ENCODE measurements around the gene MAPK8IP1. TPM values are rescaled to one million over a fixed set of nuclear protein-coding genes. Genes with fewer than 3 reads are reported as not detected.

The MAPK8IP1 gene
- 11.1 and 12.7 TPM in 2 replicates for total RNA-seq (2014; rRNA removed; shearing (Covaris generic))

GRCh38 chr11:45885274-45885920 is at the start of gene MAPK8IP1:
MAPK8IP1 (plus strand) TSS chr11:45885651; CDS start chr11:45885821, 170 bp downstream.

GRCh38 chr11:45846974-45847910 is 38.2 kb upstream of the MAPK8IP1 start, which contains the start of gene CRY2:
CRY2 (plus strand) TSS chr11:45847475; CDS start chr11:45847491, 16 bp downstream.

GRCh38 chr11:45906965-45907611 is 21.6 kb downstream of the MAPK8IP1 start, which contains the start of gene FREY1:
FREY1 (minus strand) TSS chr11:45907271; CDS start chr11:45907245, 26 bp downstream.

GRCh38 chr11:45917623-45918330 is 32.3 kb downstream of the MAPK8IP1 start, which contains the start of gene PEX16:
PEX16 (minus strand) TSS chr11:45917877; CDS start chr11:45917811, 66 bp downstream.

GRCh38 chr11:45922425-45923082 is 37.1 kb downstream of the MAPK8IP1 start, which contains the start of gene LARGE2:
LARGE2 (plus strand) TSS chr11:45922656; CDS start chr11:45922883, 227 bp downstream.

Other genes with a start within 250 kb of the MAPK8IP1 start
- 12.5 and 14.2 TPM in 2 replicates for gene CHST1, start 220.0 kb upstream of the MAPK8IP1 start, total RNA-seq (2014; rRNA removed; shearing (Covaris generic))
- gene SLC35C1, start 80.5 kb upstream of the MAPK8IP1 start, total RNA-seq (2014; rRNA removed; shearing (Covaris generic)), result 10.2 and 14.6 TPM in 2 replicates
- gene CRY2, start 38.2 kb upstream of the MAPK8IP1 start, total RNA-seq (2014; rRNA removed; shearing (Covaris generic)), result 9.3 and 11.6 TPM in 2 replicates
- gene FREY1, start 21.6 kb downstream of the MAPK8IP1 start, total RNA-seq (2014; rRNA removed; shearing (Covaris generic)), result 1.6 and 1.7 TPM in 2 replicates
- gene PEX16, start 32.2 kb downstream of the MAPK8IP1 start, total RNA-seq (2014; rRNA removed; shearing (Covaris generic)), result 59.6 and 62.7 TPM in 2 replicates
- 0.11 and 0.19 TPM in 2 replicates for gene LARGE2, start 37.0 kb downstream of the MAPK8IP1 start, total RNA-seq (2014; rRNA removed; shearing (Covaris generic))
- gene PHF21A, start 235.8 kb downstream of the MAPK8IP1 start, total RNA-seq (2014; rRNA removed; shearing (Covaris generic)), result 14.9 and 21.2 TPM in 2 replicates